B cell (primary cell): ENCODE measurements around the gene NUCB2. TPM values are rescaled to one million over a fixed set of nuclear protein-coding genes. Genes with fewer than 3 reads are reported as not detected.

Source experiments
- ATAC-seq: fragments of 200-7000 bp; cut with Tn5 transposase; one replicate; pipeline ENCODE4 v1.10.0; 2021; ENCODE audit warnings: low read depth, mild to moderate bottlenecking, moderate number of reproducible peaks, moderate library complexity
- CTCF ChIA-PET: fragments of 350-600 bp; sonication (Branson Sonifier 250); formaldehyde crosslinking; loops from one replicate; lab custom pipeline; 2021; ENCODE audit warnings: antibody characterized with exemption, inconsistent platforms; lab: Charles Lee
- POLR2A ChIA-PET: fragments of 350-600 bp; sonication (Branson Sonifier 250); formaldehyde crosslinking; loops from one replicate; lab custom pipeline; 2021; ENCODE audit warnings: antibody characterized with exemption; lab: Charles Lee
- DNase-seq: peaks from one replicate; pipeline ENCODE4 v3.0.0; 2013
- H2AFZ ChIP-seq: 2 replicates; pipeline ENCODE4 v1.6.1; 2012; ENCODE audit warnings: mild to moderate bottlenecking, low read depth, low read length; ENCODE audit not compliant: insufficient read depth, poor library complexity, severe bottlenecking
- H3K27ac ChIP-seq, 2 donors: 1 replicate in 1 of 2; 2 replicates in 1 of 2; pipeline ENCODE4 v1.5.1; 2012 to 2013; ENCODE audit warnings: low read length in 2 of 2, mild to moderate bottlenecking in 2 of 2, moderate library complexity in 1 of 2
- H3K27me3 ChIP-seq, 4 experiments: fragments of 200-600 bp in 1 of 4; sonication (generic) in 1 of 4; replicated peaks in 1 of 4; 1 replicate in 2 of 4; 2 replicates in 2 of 4; pipeline versions ENCODE4 v1.6.1 to v1.7.0; 2013 to 2016; ENCODE audit warnings: low read length in 3 of 4, mild to moderate bottlenecking in 2 of 4, mixed read lengths in 1 of 4, moderate library complexity in 1 of 4; ENCODE audit not compliant: insufficient read depth in 4 of 4, control insufficient read depth in 3 of 4; ENCODE audit errors: control extremely low read depth in 1 of 4
- H3K36me3 ChIP-seq, 2 experiments: replicated peaks in 1 of 2; 1 replicate in 1 of 2; 2 replicates in 1 of 2; pipeline versions ENCODE4 v1.6.1 to v1.7.1; 2013; ENCODE audit warnings: low read length in 1 of 2; ENCODE audit not compliant: insufficient read depth in 2 of 2, control insufficient read depth in 1 of 2; ENCODE audit errors: control extremely low read depth in 1 of 2, extremely low read depth in 1 of 2
- H3K4me1 ChIP-seq, 2 donors: fragments of 200-600 bp in 1 of 2; sonication (generic) in 1 of 2; 1 replicate in 1 of 2; 2 replicates in 1 of 2; pipeline versions ENCODE4 v1.5.1 to v1.6.1; 2013 to 2017; ENCODE audit warnings: low read length in 2 of 2; ENCODE audit not compliant: control insufficient read depth in 2 of 2, insufficient read depth in 2 of 2
- H3K4me2 ChIP-seq: replicated peaks from 2 replicates; pipeline ENCODE3; 2012; ENCODE audit warnings: mild to moderate bottlenecking, low read depth, low read length; ENCODE audit not compliant: poor library complexity, severe bottlenecking
- H3K4me3 ChIP-seq, 5 experiments: fragments of 200-600 bp in 1 of 5; sonication (generic) in 1 of 5; 1 replicate in 3 of 5; 2 replicates in 2 of 5; pipeline versions ENCODE4 v1.5.1 to v1.7.0; 2011 to 2016; ENCODE audit warnings: low read length in 4 of 5, mild to moderate bottlenecking in 4 of 5, low read depth in 2 of 5, control low read depth in 1 of 5, moderate library complexity in 1 of 5; ENCODE audit not compliant: insufficient read depth in 1 of 5; ENCODE audit errors: control extremely low read depth in 1 of 5, extremely low read depth in 1 of 5
- H3K79me2 ChIP-seq: fragments of 200-600 bp; sonication (generic); one replicate; pipeline ENCODE4 v1.6.0; 2016; ENCODE audit warnings: low read length; ENCODE audit not compliant: control insufficient read depth, insufficient read depth
- H3K9ac ChIP-seq: fragments of 200-600 bp; sonication (generic); 2 replicates; pipeline ENCODE4 v1.6.1; 2017; ENCODE audit warnings: mild to moderate bottlenecking, low read length, moderate library complexity
- H3K9me3 ChIP-seq, 3 donors: one replicate each; pipeline versions ENCODE4 v1.6.1 to v1.7.1; 2013; ENCODE audit warnings: low read length in 2 of 3; ENCODE audit not compliant: control insufficient read depth in 2 of 3, insufficient read depth in 1 of 3; ENCODE audit errors: control extremely low read depth in 1 of 3
- H4K20me1 ChIP-seq: 2 replicates; pipeline ENCODE4 v1.6.0; 2012; ENCODE audit warnings: mild to moderate bottlenecking, low read length; ENCODE audit not compliant: insufficient read depth, control insufficient read depth, poor library complexity, severe bottlenecking
- H3K27ac Mint-ChIP-seq: one replicate; pipeline ENCODE4 v1.8.0; 2021; ENCODE audit warnings: mixed read lengths
- H3K27me3 Mint-ChIP-seq: one replicate; pipeline ENCODE4 v1.8.0; 2021; ENCODE audit warnings: mixed read lengths
- H3K4me1 Mint-ChIP-seq: one replicate; pipeline ENCODE4 v1.8.0; 2021; ENCODE audit warnings: mixed read lengths
- H3K4me3 Mint-ChIP-seq: one replicate; pipeline ENCODE4 v1.8.0; 2021; ENCODE audit warnings: mixed read lengths
- H3K9me3 Mint-ChIP-seq: one replicate; pipeline ENCODE4 v1.8.0; 2022; ENCODE audit warnings: mixed read lengths; ENCODE audit not compliant: insufficient read depth
- EZH2 ChIP-seq: IDR thresholded peaks from 2 replicates; pipeline ENCODE4 v1.6.1; 2012; ENCODE audit warnings: borderline replicate concordance, low read depth, mild to moderate bottlenecking, moderate library complexity, low read length; ENCODE audit not compliant: insufficient read depth, poor library complexity, severe bottlenecking
- WGBS: methylation state at CpG from one replicate; pipeline ENCODE4 v1.1.5; 2013; ENCODE audit warnings: missing lambda C conversion rate; ENCODE audit not compliant: insufficient coverage; 5-methylcytosine and 5-hydroxymethylcytosine counted together
- intact Hi-C: fragments of 100-400 bp; cut with micrococcal nuclease; formaldehyde crosslinking; loops from one replicate; pipeline ENCODE4 v1.10.0; 2022
- polyA plus RNA-seq: library from polyadenylated mRNA; depleted of rRNA; stranded (reverse); fragments of >200 nt; gene quantifications from 2 replicates; pipeline ENCODE4 v1.2.3, GENCODE V29; 2012
- total RNA-seq, 2 donors: library from RNA; stranded (reverse); fragments of 120-200 nt in 1 of 2; gene quantifications; 1 replicate in 1 of 2; 2 replicates in 1 of 2; pipeline versions ENCODE4 v1.2.3 to v1.2.4, GENCODE V29; 2013 to 2022
- TF ChIP-seq, protein P1 (sequence below): fragments of 200-600 bp; IDR thresholded peaks from one replicate; pipeline ENCODE4 v1.8.0; 2022; ENCODE audit warnings: antibody characterized with exemption, mild to moderate bottlenecking

The NUCB2 gene
- total and polyA plus RNA-seq, 2 donors (not counting 1 experiment from before 2014, with no cell fraction given): 1.8 to 6.8 TPM

- TF ChIP-seq, protein P1, sequence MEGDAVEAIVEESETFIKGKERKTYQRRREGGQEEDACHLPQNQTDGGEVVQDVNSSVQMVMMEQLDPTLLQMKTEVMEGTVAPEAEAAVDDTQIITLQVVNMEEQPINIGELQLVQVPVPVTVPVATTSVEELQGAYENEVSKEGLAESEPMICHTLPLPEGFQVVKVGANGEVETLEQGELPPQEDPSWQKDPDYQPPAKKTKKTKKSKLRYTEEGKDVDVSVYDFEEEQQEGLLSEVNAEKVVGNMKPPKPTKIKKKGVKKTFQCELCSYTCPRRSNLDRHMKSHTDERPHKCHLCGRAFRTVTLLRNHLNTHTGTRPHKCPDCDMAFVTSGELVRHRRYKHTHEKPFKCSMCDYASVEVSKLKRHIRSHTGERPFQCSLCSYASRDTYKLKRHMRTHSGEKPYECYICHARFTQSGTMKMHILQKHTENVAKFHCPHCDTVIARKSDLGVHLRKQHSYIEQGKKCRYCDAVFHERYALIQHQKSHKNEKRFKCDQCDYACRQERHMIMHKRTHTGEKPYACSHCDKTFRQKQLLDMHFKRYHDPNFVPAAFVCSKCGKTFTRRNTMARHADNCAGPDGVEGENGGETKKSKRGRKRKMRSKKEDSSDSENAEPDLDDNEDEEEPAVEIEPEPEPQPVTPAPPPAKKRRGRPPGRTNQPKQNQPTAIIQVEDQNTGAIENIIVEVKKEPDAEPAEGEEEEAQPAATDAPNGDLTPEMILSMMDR: no peak
- TF ChIP-seq EZH2: no peak
- H3K36me3 ChIP-seq: peaks cover 2% of the 10 kb centered on the region in 2 experiments
- H3K4me2 ChIP-seq: no peak overlapping the region
- H3K27me3 ChIP-seq: no peaks in the 10 kb centered on the region
- H3K4me1 ChIP-seq: no peaks in the 10 kb centered on the region
- no peak overlapping the region for H3K4me3 Mint-ChIP-seq
- H3K9me3 Mint-ChIP-seq: no peaks in the 10 kb centered on the region
- no peak overlapping the region for H2AFZ ChIP-seq
- no peak overlapping the region for H3K9ac ChIP-seq
- no peaks in the 10 kb centered on the region for H3K27me3 Mint-ChIP-seq
- no peaks in the 10 kb centered on the region for H3K4me1 Mint-ChIP-seq
- intact Hi-C loops: no loop called here
- H3K27ac ChIP-seq: no peak overlapping the region
- no peaks in the 10 kb centered on the region for H3K9me3 ChIP-seq
- POLR2A ChIA-PET: no interaction called here
- CTCF ChIA-PET: no interaction called here
- ATAC-seq: no peak
- no peak overlapping the region for H3K27ac Mint-ChIP-seq
- H3K4me3 ChIP-seq: no peak overlapping the region
- WGBS: no CpG with 5 or more reads among the region's 1 CpG
- H4K20me1 ChIP-seq: no peaks in the 10 kb centered on the region
- H3K79me2 ChIP-seq: no peaks in the 10 kb centered on the region
- DNase-seq: no peak
These were observed 38.4 kb downstream of the NUCB2 start for GRCh38 chr11:17314904-17315426.

GRCh38 chr11:17328871-17329494, 52.4 kb downstream of the NUCB2 start:
- WGBS: 91% methylated on average over 5 of the region's 5 CpGs
- H3K36me3 ChIP-seq: no peaks in the 10 kb centered on the region
- no peak overlapping the region for H3K9ac ChIP-seq
- peaks cover 0 to 4% (median 0%) of the 10 kb centered on the region in 3 donors for H3K9me3 ChIP-seq
- DNase-seq: no peak
- no peaks in the 10 kb centered on the region for H3K27me3 ChIP-seq
- Mint-ChIP-seq H3K9me3 (no peaks in the 10 kb centered on the region), H3K27me3 (no peaks in the 10 kb centered on the region), H3K4me1 (no peaks in the 10 kb centered on the region), H3K4me3 (no peak overlapping the region), H3K27ac (no peak overlapping the region)
- H3K4me2 ChIP-seq: no peak overlapping the region
- H2AFZ ChIP-seq: no peak overlapping the region
- ATAC-seq: no peak
- H3K4me1 ChIP-seq: no peaks in the 10 kb centered on the region
- intact Hi-C loops: no loop called here
- no peaks in the 10 kb centered on the region for H4K20me1 ChIP-seq
- ChIA-PET POLR2A (no interaction called here), CTCF (no interaction called here)
- TF ChIP-seq, protein P1: no peak
- H3K79me2 ChIP-seq: no peaks in the 10 kb centered on the region
- H3K4me3 ChIP-seq: no peak overlapping the region
- no peak overlapping the region for H3K27ac ChIP-seq
